ENCODE measurements around the gene CHRM3. TPM values are rescaled to one million over a fixed set of nuclear protein-coding genes. Genes with fewer than 3 reads are reported as not detected.

Gene CHRM3
- total RNA-seq, 1 experiment from 2014 or later, result 4.2 TPM

DNA sequence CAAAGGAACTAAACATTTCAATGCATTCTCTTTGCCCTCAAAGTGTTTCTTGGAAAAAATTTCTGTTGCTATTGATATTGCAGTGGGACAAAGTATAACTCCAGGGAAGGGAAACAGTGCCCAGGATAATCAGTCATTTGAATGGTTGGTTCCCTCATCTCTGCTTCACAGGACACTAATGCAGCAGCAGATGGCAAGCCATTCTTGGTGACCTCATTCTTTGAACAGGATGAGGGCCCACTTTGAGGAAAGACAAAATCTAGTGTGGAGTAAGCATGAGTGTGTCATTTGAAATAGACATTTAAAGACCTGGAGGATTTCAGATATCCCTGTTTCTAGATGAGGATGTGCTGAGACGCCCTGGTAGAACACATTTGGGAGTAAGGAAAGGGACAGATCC is 32.3 kb downstream of the CHRM3 start:
- Histone ChIP-seq H3K79me1 (ENCODE audit: insufficient read depth, low read depth, low read length, poor library complexity, severe bottlenecking) (no peaks in the 10 kb centered on the region), H2BK120ac (ENCODE audit: low read depth, low read length, poor library complexity, severe bottlenecking) (no peak overlapping the region), H2BK12ac (ENCODE audit: insufficient read length, low read depth, low read length) (no peak overlapping the region), H3K9me3 (ENCODE audit: control insufficient read depth, low read depth, low read length) (no peaks in the 10 kb centered on the region), H3K9ac (ENCODE audit: extremely low read depth, insufficient read length, low read length) (no peak overlapping the region), H3K27ac (ENCODE audit: insufficient read length, low read depth, low read length) (no peak overlapping the region), H3K14ac (ENCODE audit: insufficient read depth, low read length) (no peak overlapping the region), H2BK15ac (ENCODE audit: low read depth, low read length) (no peak overlapping the region), H3K56ac (ENCODE audit: insufficient read length, low read depth, low read length) (no peak overlapping the region), H3T11ph (ENCODE audit: low read length) (no peak overlapping the region), H3K4me1 (ENCODE audit: insufficient read depth, low read length) (no peaks in the 10 kb centered on the region), H4K8ac (replicated peaks; ENCODE audit: insufficient read length, low read depth, low read length) (no peak overlapping the region), H2AK5ac (ENCODE audit: insufficient read length, low read length) (no peak overlapping the region), H2BK5ac (ENCODE audit: insufficient read length, low read length) (no peak overlapping the region), H4K5ac (ENCODE audit: insufficient read length, low read depth, low read length) (no peak overlapping the region), H3K4me2 (ENCODE audit: insufficient read depth, insufficient read length, low read length) (no peak overlapping the region), H3K4ac (ENCODE audit: low read depth, low read length) (no peak overlapping the region), H2BK20ac (ENCODE audit: low read depth, low read length, poor library complexity, severe bottlenecking) (no peak overlapping the region), H4K20me1 (ENCODE audit: control insufficient read depth, insufficient read depth, insufficient read length) (no peaks in the 10 kb centered on the region), H3K79me2 (ENCODE audit: insufficient read depth, low read length) (0 out of 2 replicates have a peak, but pooled peaks cover 2% of the 10 kb centered on the region), H2AFZ (ENCODE audit: low read length) (no peak overlapping the region), H3K27me3 (ENCODE audit: insufficient read depth, low read length) (no peaks in the 10 kb centered on the region), H3K18ac (ENCODE audit: insufficient read length, low read depth, low read length) (no peak overlapping the region), H3K23ac (ENCODE audit: insufficient read length, low read depth, low read length) (no peak overlapping the region), H3K23me2 (ENCODE audit: insufficient read length, low read depth, low read length, poor library complexity, severe bottlenecking) (no peaks in the 10 kb centered on the region), H4K91ac (ENCODE audit: insufficient read length, low read depth, low read length) (no peak overlapping the region)
- no CpG with 5 or more reads among the region's 1 CpG for WGBS (ENCODE audit: extremely low coverage, insufficient read length, low lambda C conversion rate)
- TF ChIP-seq CTCF (conservative IDR thresholded peaks at IDR 0.05), result no peak
- no peak overlapping the region; a peak in 2 of 7 replicates for H3K27ac Mint-ChIP-seq
- H3K4me3 Mint-ChIP-seq, result no peak overlapping the region
- no peaks in the 10 kb centered on the region for H3K36me3 Mint-ChIP-seq (ENCODE audit: insufficient read depth in 1 of 3, low read depth in 3 of 3)
- DNase-seq, result no peak
- H3K27me3 Mint-ChIP-seq (ENCODE audit: low read depth), result no peaks in the 10 kb centered on the region
- no peaks in the 10 kb centered on the region for H3K4me1 Mint-ChIP-seq
- no peaks in the 10 kb centered on the region for H3K9me3 Mint-ChIP-seq

All from H9 (cell line).